WERI-Rb-1 (cell line): Measurements from ENCODE around the gene ST6GALNAC4.
A peak's percentile ranks its signal among the peaks of the same experiment; 100 is the strongest.

ENCODE experiments used
- DNase-seq: peaks from one replicate; pipeline ENCODE4 v3.0.0-alpha.2; 2020
- H3K27ac ChIP-seq: fragments of 250-450 bp; sonication (Bioruptor Pico); 2 replicates; pipeline ENCODE4 v1.5.1; 2020; ENCODE audit warnings: mild to moderate bottlenecking, moderate library complexity
- H3K27me3 ChIP-seq: fragments of 250-450 bp; sonication (Bioruptor Pico); 2 replicates; pipeline ENCODE4 v1.5.1; 2021; ENCODE audit warnings: mild to moderate bottlenecking, low read depth, moderate library complexity; ENCODE audit not compliant: insufficient read depth, severe bottlenecking
- H3K36me3 ChIP-seq: fragments of 250-450 bp; sonication (Bioruptor Pico); 2 replicates; pipeline ENCODE4 v1.5.1; 2020; ENCODE audit warnings: mild to moderate bottlenecking, moderate library complexity
- H3K4me3 ChIP-seq: 2 replicates; pipeline ENCODE4 v1.5.1; 2011; ENCODE audit warnings: low read depth, mild to moderate bottlenecking, control low read depth, low read length
- H3K9me3 ChIP-seq: fragments of 250-450 bp; sonication (Bioruptor Pico); 2 replicates; pipeline ENCODE4 v1.5.1; 2021; ENCODE audit warnings: mild to moderate bottlenecking, moderate library complexity; ENCODE audit not compliant: severe bottlenecking
- CTCF ChIP-seq: IDR thresholded peaks from 2 replicates; pipeline ENCODE4 v1.5.1; 2011; ENCODE audit warnings: low read depth, mild to moderate bottlenecking, control low read depth, inconsistent platforms, low read length

The ST6GALNAC4 gene

GRCh38 chr9:127860260-127860659, 56.6 kb downstream of the ST6GALNAC4 start:
- DNase-seq = no peak
- no peaks in the 10 kb centered on the region; the same call in 1 of the 2 replicates for H3K36me3 ChIP-seq
- H3K4me3 ChIP-seq = no peak overlapping the region
- no peaks in the 10 kb centered on the region for H3K9me3 ChIP-seq
- no peak for TF ChIP-seq CTCF
- H3K27me3 ChIP-seq = no peaks in the 10 kb centered on the region
- H3K27ac ChIP-seq = no peak overlapping the region

- peak; percentile 84 for DNase-seq
These were observed 58.8 kb downstream of the ST6GALNAC4 start for GRCh38 chr9:127858041-127858512.

More at GRCh38 chr9:127858041-127858512, 58.8 kb downstream of the ST6GALNAC4 start:
- H3K36me3 ChIP-seq = no peaks in the 10 kb centered on the region
- H3K9me3 ChIP-seq = no peaks in the 10 kb centered on the region
- peak overlapping the region; percentile 81 for H3K27ac ChIP-seq
- no peaks in the 10 kb centered on the region for H3K27me3 ChIP-seq
- H3K4me3 ChIP-seq = no peak overlapping the region
- no peak for TF ChIP-seq CTCF
